NCI-H748 (cell line): ENCODE data around the gene CNOT11.
"Not testable (repeated sequence)": the region's sequence is repeated elsewhere in the genome, so short reads cannot be mapped to it uniquely, and the experiment has no call there.

ENCODE experiments used
- DNase-seq: peaks from one replicate; lab custom pipeline; 2025; ENCODE audit not compliant: unreplicated experiment; lab: John Stamatoyannopoulos, UW

Gene CNOT11

GRCh38 chr2:101244899-101245298, 7.8 kb upstream of the CNOT11 start:
- not testable (repeated sequence) for DNase-seq

- not testable (repeated sequence) for DNase-seq
These were observed 7.2 kb upstream of the CNOT11 start for GRCh38 chr2:101245468-101245867.

- DNase-seq, result not testable (repeated sequence)
These were observed 3.9 kb upstream of the CNOT11 start for GRCh38 chr2:101248756-101249155.

- DNase-seq, result no peak
These were observed 2.9 kb upstream of the CNOT11 start for GRCh38 chr2:101249826-101250225.

- not testable (repeated sequence) for DNase-seq
These were observed 1.4 kb upstream of the CNOT11 start for GRCh38 chr2:101251246-101251781.

- peak; percentile 78 for DNase-seq
These were observed 760 bp upstream of the CNOT11 start for GRCh38 chr2:101251844-101252407.

GRCh38 chr2:101253013-101253702, 472 bp downstream of the CNOT11 start:
- DNase-seq, result peak; percentile 68

- DNase-seq, result no peak
These were observed 1.2 kb downstream of the CNOT11 start for GRCh38 chr2:101253703-101254450.

- no peak for DNase-seq
These were observed 2.8 kb downstream of the CNOT11 start for GRCh38 chr2:101255501-101255900.

GRCh38 chr2:101256316-101256715, 3.6 kb downstream of the CNOT11 start:
- DNase-seq, result no peak

- no peak for DNase-seq
These were observed 6.1 kb downstream of the CNOT11 start for GRCh38 chr2:101258804-101259203.

GRCh38 chr2:101262142-101262541, 9.5 kb downstream of the CNOT11 start:
- DNase-seq, result no peak

GRCh38 chr2:101263377-101263800, 10.7 kb downstream of the CNOT11 start:
- no peak for DNase-seq

GRCh38 chr2:101264360-101264939, 11.8 kb downstream of the CNOT11 start:
- no peak for DNase-seq

GRCh38 chr2:101265893-101266499, 13.3 kb downstream of the CNOT11 start:
- DNase-seq, result no peak

- no peak for DNase-seq
These were observed 15.3 kb downstream of the CNOT11 start for GRCh38 chr2:101267671-101268656.

GRCh38 chr2:101270700-101271259, 18.1 kb downstream of the CNOT11 start:
- DNase-seq, result no peak

GRCh38 chr2:101272045-101272784, 19.5 kb downstream of the CNOT11 start:
- DNase-seq, result no peak

- no peak for DNase-seq
These were observed 20.4 kb downstream of the CNOT11 start for GRCh38 chr2:101273056-101273455.
